ENCODE measurements around the gene NDUFS8. TPM values are rescaled to one million over a fixed set of nuclear protein-coding genes. Genes with fewer than 3 reads are reported as not detected.
A peak's percentile ranks its signal among the peaks of the same experiment; 100 is the strongest.

The NDUFS8 gene
- total and polyA plus RNA-seq, 2 of the 13 experiments (the other 11 are each of a cell fraction or from before 2014, with no cell fraction given): 96.7 to 158 TPM

GRCh38 chr11:68016904-68017817 is 13.3 kb upstream of the NDUFS8 start (continued):
- TF ChIP-seq ZNF784 (CRISPR knock-in tag; IDR thresholded peaks at IDR 0.05; ENCODE audit: borderline replicate concordance): peak; percentile 33; the same call in 1 of the 2 replicates
- TF ChIP-seq TFDP1 (CRISPR knock-in tag; IDR thresholded peaks at IDR 0.05; ENCODE audit: borderline replicate concordance): no peak; the same call in 1 of the 2 replicates
- no peak for TF ChIP-seq ZNF335 (CRISPR knock-in tag; IDR thresholded peaks at IDR 0.05)
- peak; percentile 83; the same call in 1 of the 2 replicates for TF ChIP-seq MTERF4 (CRISPR knock-in tag; IDR thresholded peaks at IDR 0.05)
- peak; percentile 100 for TF ChIP-seq ZNF263 (CRISPR knock-in tag; IDR thresholded peaks at IDR 0.05)
- TF ChIP-seq FOXK1 (CRISPR knock-in tag; IDR thresholded peaks at IDR 0.05; ENCODE audit: borderline replicate concordance, low read depth): no peak
- no peak for TF ChIP-seq RELA (CRISPR knock-in tag; IDR thresholded peaks at IDR 0.05)
- no peak for TF ChIP-seq RFX5 (IDR thresholded peaks at IDR 0.05; ENCODE audit: low read depth, low read length)
- peak; percentile 31; the same call in 1 of the 2 replicates for TF ChIP-seq MEIS1 (CRISPR knock-in tag; IDR thresholded peaks at IDR 0.05; ENCODE audit: borderline replicate concordance)
- TF ChIP-seq ZBTB38 (CRISPR knock-in tag; IDR thresholded peaks at IDR 0.05): no peak; the same call in 1 of the 2 replicates
- peak; percentile 74 for TF ChIP-seq CEBPB (IDR thresholded peaks at IDR 0.05; ENCODE audit: borderline replicate concordance, low read depth, low read length)
- TF ChIP-seq ZNF253 (CRISPR knock-in tag; IDR thresholded peaks at IDR 0.05; ENCODE audit: borderline replicate concordance): no peak
- TF ChIP-seq MED1 (CRISPR knock-in tag; IDR thresholded peaks at IDR 0.05): peak; percentile 87
- peak; percentile 85 for TF ChIP-seq ZBTB43 (CRISPR knock-in tag; conservative IDR thresholded peaks at IDR 0.05)
- TF ChIP-seq ZNF556 (CRISPR knock-in tag; IDR thresholded peaks at IDR 0.05; ENCODE audit: borderline replicate concordance): peak; percentile 70; the same call in 1 of the 2 replicates
- TF ChIP-seq NAIF1 (CRISPR knock-in tag; IDR thresholded peaks at IDR 0.05; ENCODE audit: borderline replicate concordance): no peak
- TF ChIP-seq FOXK2 (IDR thresholded peaks at IDR 0.05): peak; percentile 29; the same call in 1 of the 2 replicates
- TF ChIP-seq DDIT3 (CRISPR knock-in tag; IDR thresholded peaks at IDR 0.05): no peak
- TF ChIP-seq TP53 (CRISPR knock-in tag; conservative IDR thresholded peaks at IDR 0.05): peak; percentile 56; the same call in 1 of the 2 replicates
- TF ChIP-seq GZF1 (CRISPR knock-in tag; IDR thresholded peaks at IDR 0.05): no peak
- TF ChIP-seq NFYB (CRISPR knock-in tag; IDR thresholded peaks at IDR 0.05): peak; percentile 47; the same call in 1 of the 2 replicates
- TF ChIP-seq SOX6 (IDR thresholded peaks at IDR 0.05): no peak
- TF ChIP-seq SOX6 (CRISPR knock-in tag; IDR thresholded peaks at IDR 0.05): peak; percentile 90
- no peak for TF ChIP-seq KLF6 (CRISPR knock-in tag; IDR thresholded peaks at IDR 0.05)
- TF ChIP-seq ZNF768 (CRISPR knock-in tag; IDR thresholded peaks at IDR 0.05): peak; percentile 96
